ENCODE data around the gene NMNAT3.

Gene NMNAT3

GRCh38 chr3:139676108-139676507 is 1.7 kb downstream of the NMNAT3 start:
- Histone ChIP-seq H2AFZ (ENCODE audit: low read depth) (no peak overlapping the region), H3K27me3 (ENCODE audit: insufficient read depth, low read depth) (no peaks in the 10 kb centered on the region), H3K4me1 (ENCODE audit: low read depth, poor library complexity, severe bottlenecking) (peaks cover 10% of the 10 kb centered on the region), H3K79me2 (ENCODE audit: insufficient read depth, low read depth) (no peaks in the 10 kb centered on the region), H3K9ac (no peak overlapping the region), H3K27ac (no peak overlapping the region), H4K20me1 (ENCODE audit: insufficient read depth) (no peaks in the 10 kb centered on the region), H3K36me3 (ENCODE audit: insufficient read depth) (no peaks in the 10 kb centered on the region), H3K4me2 (no peak overlapping the region; the same call in 1 of the 2 replicates), H3K4me3 (IDR thresholded peaks at IDR 0.05; ENCODE audit: insufficient read depth, low read depth, low read length) (no peak overlapping the region)
- no peak for TF ChIP-seq CTCF (conservative IDR thresholded peaks at IDR 0.05; ENCODE audit: low read depth, low read length)

GRCh38 chr3:139675327-139675726 is 2.4 kb downstream of the NMNAT3 start:
- no peak overlapping the region for H3K4me2 ChIP-seq
- no peak overlapping the region for H3K27ac ChIP-seq
- TF ChIP-seq CTCF (conservative IDR thresholded peaks at IDR 0.05; ENCODE audit: low read depth, low read length), result no peak
- H2AFZ ChIP-seq (ENCODE audit: low read depth), result no peak overlapping the region
- H3K27me3 ChIP-seq (ENCODE audit: insufficient read depth, low read depth), result no peaks in the 10 kb centered on the region
- no peak overlapping the region for H3K4me3 ChIP-seq (IDR thresholded peaks at IDR 0.05; ENCODE audit: insufficient read depth, low read depth, low read length)
- H3K9ac ChIP-seq, result no peak overlapping the region
- H3K4me1 ChIP-seq (ENCODE audit: low read depth, poor library complexity, severe bottlenecking), result peaks cover 10% of the 10 kb centered on the region
- H3K36me3 ChIP-seq (ENCODE audit: insufficient read depth), result no peaks in the 10 kb centered on the region
- H3K79me2 ChIP-seq (ENCODE audit: insufficient read depth, low read depth), result no peaks in the 10 kb centered on the region
- no peaks in the 10 kb centered on the region for H4K20me1 ChIP-seq (ENCODE audit: insufficient read depth)

- Histone ChIP-seq H3K79me2 (ENCODE audit: insufficient read depth, low read depth) (no peaks in the 10 kb centered on the region), H3K27me3 (ENCODE audit: insufficient read depth, low read depth) (no peaks in the 10 kb centered on the region), H4K20me1 (ENCODE audit: insufficient read depth) (no peaks in the 10 kb centered on the region), H3K4me2 (no peak overlapping the region), H2AFZ (ENCODE audit: low read depth) (no peak overlapping the region), H3K27ac (no peak overlapping the region), H3K36me3 (ENCODE audit: insufficient read depth) (no peaks in the 10 kb centered on the region), H3K4me3 (IDR thresholded peaks at IDR 0.05; ENCODE audit: insufficient read depth, low read depth, low read length) (no peak overlapping the region), H3K9ac (no peak overlapping the region), H3K4me1 (ENCODE audit: low read depth, poor library complexity, severe bottlenecking) (peaks cover 10% of the 10 kb centered on the region)
- no peak for TF ChIP-seq CTCF (conservative IDR thresholded peaks at IDR 0.05; ENCODE audit: low read depth, low read length)
These were observed 3.1 kb downstream of the NMNAT3 start for GRCh38 chr3:139674571-139675260.

- Histone ChIP-seq H3K9ac (no peak overlapping the region), H3K36me3 (ENCODE audit: insufficient read depth) (no peaks in the 10 kb centered on the region), H3K27ac (no peak overlapping the region), H3K79me2 (ENCODE audit: insufficient read depth, low read depth) (no peaks in the 10 kb centered on the region), H3K4me1 (ENCODE audit: low read depth, poor library complexity, severe bottlenecking) (peaks cover 6% of the 10 kb centered on the region), H3K4me3 (IDR thresholded peaks at IDR 0.05; ENCODE audit: insufficient read depth, low read depth, low read length) (no peak overlapping the region), H3K27me3 (ENCODE audit: insufficient read depth, low read depth) (no peaks in the 10 kb centered on the region), H3K4me2 (no peak overlapping the region), H4K20me1 (ENCODE audit: insufficient read depth) (no peaks in the 10 kb centered on the region), H2AFZ (ENCODE audit: low read depth) (no peak overlapping the region)
- TF ChIP-seq CTCF (conservative IDR thresholded peaks at IDR 0.05; ENCODE audit: low read depth, low read length), result no peak
These were observed 4.9 kb downstream of the NMNAT3 start for GRCh38 chr3:139672884-139673283.
